ENCODE data around the gene SCRN1. TPM values are rescaled to one million over a fixed set of nuclear protein-coding genes. Genes with fewer than 3 reads are reported as not detected.

Gene SCRN1
- total RNA-seq, 1 donor from 2014 or later = 13.4 TPM

DNA sequence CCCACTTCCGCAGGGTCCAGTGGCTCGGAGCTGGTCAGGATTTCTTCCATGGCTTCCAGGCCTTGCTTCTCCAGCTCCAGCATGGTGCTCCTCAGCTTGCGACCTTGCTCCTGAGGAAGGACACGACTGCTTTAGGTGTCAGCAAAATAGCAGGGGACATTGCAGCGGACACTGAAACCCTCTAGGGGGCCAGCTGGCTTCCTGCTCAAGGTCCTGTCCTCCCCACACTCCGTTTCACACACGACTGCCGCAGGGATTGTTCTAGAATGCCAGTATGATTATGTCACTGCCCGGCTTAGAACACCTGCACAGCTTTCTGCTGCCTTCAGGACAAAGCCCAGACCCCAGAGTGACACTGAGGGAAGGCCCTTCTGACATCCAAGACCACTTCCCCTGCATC is 65.6 kb downstream of the SCRN1 start:
- H3K4me3 ChIP-seq = no peak overlapping the region
- TF ChIP-seq, protein P1, sequence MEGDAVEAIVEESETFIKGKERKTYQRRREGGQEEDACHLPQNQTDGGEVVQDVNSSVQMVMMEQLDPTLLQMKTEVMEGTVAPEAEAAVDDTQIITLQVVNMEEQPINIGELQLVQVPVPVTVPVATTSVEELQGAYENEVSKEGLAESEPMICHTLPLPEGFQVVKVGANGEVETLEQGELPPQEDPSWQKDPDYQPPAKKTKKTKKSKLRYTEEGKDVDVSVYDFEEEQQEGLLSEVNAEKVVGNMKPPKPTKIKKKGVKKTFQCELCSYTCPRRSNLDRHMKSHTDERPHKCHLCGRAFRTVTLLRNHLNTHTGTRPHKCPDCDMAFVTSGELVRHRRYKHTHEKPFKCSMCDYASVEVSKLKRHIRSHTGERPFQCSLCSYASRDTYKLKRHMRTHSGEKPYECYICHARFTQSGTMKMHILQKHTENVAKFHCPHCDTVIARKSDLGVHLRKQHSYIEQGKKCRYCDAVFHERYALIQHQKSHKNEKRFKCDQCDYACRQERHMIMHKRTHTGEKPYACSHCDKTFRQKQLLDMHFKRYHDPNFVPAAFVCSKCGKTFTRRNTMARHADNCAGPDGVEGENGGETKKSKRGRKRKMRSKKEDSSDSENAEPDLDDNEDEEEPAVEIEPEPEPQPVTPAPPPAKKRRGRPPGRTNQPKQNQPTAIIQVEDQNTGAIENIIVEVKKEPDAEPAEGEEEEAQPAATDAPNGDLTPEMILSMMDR (IDR thresholded peaks at IDR 0.05; ENCODE audit: borderline replicate concordance) = no peak
- no peaks in the 10 kb centered on the region for H3K27me3 ChIP-seq (ENCODE audit: low read depth)
- no peak for DNase-seq
- H3K9me3 ChIP-seq (replicated peaks) = no peaks in the 10 kb centered on the region
- no peaks in the 10 kb centered on the region for H3K4me1 ChIP-seq
- intact Hi-C loops (cut with micrococcal nuclease) = loop anchor here (10.0 kb wide), 1 partner anchor 179 kb away; no protein-coding TSS in a partner anchor
- peaks cover 8% of the 10 kb centered on the region for H3K36me3 ChIP-seq
- no peak overlapping the region for H3K27ac ChIP-seq (replicated peaks)

DNA sequence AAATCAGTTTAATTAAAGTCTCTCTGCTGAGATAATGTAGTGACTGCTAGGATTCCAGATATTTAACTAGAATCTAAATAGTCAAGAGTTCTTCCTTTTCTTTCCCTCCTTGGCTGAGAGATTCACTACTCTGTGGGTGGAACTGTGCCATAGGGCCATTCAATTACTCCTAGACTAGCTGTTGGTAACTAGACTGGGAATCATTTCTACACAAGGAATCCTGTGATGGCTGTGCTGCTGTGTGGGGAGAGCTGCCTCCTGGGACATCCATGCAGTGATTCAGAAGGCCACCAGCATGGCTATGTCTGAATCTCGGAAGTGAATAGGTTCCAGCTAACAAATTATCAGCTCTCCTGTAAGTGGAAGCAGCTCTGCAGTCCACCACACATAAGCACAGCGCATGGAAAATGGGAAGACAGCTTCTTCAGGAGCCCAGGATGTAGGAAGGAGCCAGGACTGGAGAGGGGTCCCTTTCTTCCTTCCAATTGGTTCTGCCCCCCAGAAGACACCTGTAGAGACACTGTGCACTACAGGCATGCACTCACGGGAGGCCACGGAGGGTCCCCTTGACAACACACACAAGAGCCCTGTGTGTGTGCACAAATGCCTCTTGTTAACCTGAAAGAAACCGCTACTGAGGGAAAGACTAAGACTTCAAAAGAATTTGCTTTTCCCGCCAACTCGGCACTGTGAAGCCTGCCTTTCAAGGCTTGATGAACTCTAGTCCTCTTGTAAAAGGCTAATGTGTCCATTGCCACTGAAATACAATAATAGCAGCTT is 66.5 kb downstream of the SCRN1 start:
- peaks cover 8% of the 10 kb centered on the region for H3K36me3 ChIP-seq
- DNase-seq = no peak
- intact Hi-C loops (cut with micrococcal nuclease) = loop anchor here (10.0 kb wide), 1 partner anchor 178 kb away; no protein-coding TSS in a partner anchor
- no peaks in the 10 kb centered on the region for H3K9me3 ChIP-seq (replicated peaks)
- H3K4me1 ChIP-seq = no peaks in the 10 kb centered on the region
- no peak overlapping the region for H3K4me3 ChIP-seq
- no peaks in the 10 kb centered on the region for H3K27me3 ChIP-seq (ENCODE audit: low read depth)
- TF ChIP-seq, protein P1 (IDR thresholded peaks at IDR 0.05; ENCODE audit: borderline replicate concordance) = no peak
- no peak overlapping the region for H3K27ac ChIP-seq (replicated peaks)

DNA sequence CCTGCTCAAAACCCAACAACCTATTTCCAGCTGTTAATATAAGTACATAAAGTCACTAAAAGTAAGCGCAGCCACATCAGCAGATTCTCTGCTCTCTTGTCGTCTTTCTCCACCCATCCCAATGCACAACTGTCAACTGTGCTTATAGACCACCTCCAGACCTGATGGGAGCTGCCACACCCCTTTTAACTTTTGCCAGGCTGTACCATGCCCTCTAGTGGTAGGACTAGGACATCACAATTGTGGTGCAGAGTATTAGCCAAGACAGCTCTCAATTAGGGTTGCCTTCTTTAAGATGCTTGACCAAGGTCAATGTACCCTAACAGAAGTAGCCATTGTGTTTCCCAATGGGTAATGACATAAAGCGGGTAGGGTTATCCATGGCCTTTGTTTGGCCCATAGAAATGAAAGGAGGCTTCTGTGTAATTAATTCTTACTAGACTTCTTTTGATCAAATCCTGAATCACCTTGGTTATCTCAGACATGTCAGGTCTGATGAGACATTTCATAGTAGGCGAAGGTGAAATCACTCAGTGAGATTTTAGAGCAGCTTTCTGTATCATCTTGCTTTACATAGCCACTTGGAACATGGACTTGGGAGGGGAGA is 68.1 kb downstream of the SCRN1 start:
- H3K4me3 ChIP-seq = no peak overlapping the region
- TF ChIP-seq, protein P1 (IDR thresholded peaks at IDR 0.05; ENCODE audit: borderline replicate concordance) = peak; percentile 91
- no peaks in the 10 kb centered on the region for H3K9me3 ChIP-seq (replicated peaks)
- peaks cover 8% of the 10 kb centered on the region for H3K36me3 ChIP-seq
- no peaks in the 10 kb centered on the region for H3K27me3 ChIP-seq (ENCODE audit: low read depth)
- no peak overlapping the region for H3K27ac ChIP-seq (replicated peaks)
- intact Hi-C loops (cut with micrococcal nuclease) = loop anchor here (10.0 kb wide), 1 partner anchor 177 kb away; no protein-coding TSS in a partner anchor
- DNase-seq = no peak
- H3K4me1 ChIP-seq = no peaks in the 10 kb centered on the region

DNA sequence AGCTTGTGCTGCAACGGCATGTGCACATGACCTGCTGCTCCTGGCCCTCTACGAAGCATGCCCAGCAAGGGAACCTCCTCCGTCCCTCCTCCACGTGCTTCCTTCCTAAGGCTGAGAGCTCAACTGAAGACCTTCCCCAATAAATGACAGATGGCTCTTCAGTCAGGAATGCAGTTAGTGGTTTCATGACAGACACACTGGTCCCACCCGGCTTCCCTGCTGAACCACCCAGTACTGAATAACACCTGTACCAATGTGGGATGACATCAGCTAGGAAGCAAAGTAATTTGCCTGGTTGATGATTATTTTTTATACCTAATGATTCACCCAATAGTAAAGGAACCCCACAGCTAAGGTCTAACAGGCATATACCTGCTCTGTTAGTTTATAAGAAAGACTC is 69.1 kb downstream of the SCRN1 start:
- TF ChIP-seq, protein P1 (IDR thresholded peaks at IDR 0.05; ENCODE audit: borderline replicate concordance) = no peak
- intact Hi-C loops (cut with micrococcal nuclease) = loop anchor here (10.0 kb wide), 1 partner anchor 176 kb away; no protein-coding TSS in a partner anchor
- Histone ChIP-seq H3K4me3 (no peak overlapping the region), H3K4me1 (peaks cover 4% of the 10 kb centered on the region), H3K27ac (replicated peaks) (no peak overlapping the region), H3K9me3 (replicated peaks) (no peaks in the 10 kb centered on the region), H3K27me3 (ENCODE audit: low read depth) (no peaks in the 10 kb centered on the region), H3K36me3 (peaks cover 8% of the 10 kb centered on the region)
- no peak for DNase-seq

DNA sequence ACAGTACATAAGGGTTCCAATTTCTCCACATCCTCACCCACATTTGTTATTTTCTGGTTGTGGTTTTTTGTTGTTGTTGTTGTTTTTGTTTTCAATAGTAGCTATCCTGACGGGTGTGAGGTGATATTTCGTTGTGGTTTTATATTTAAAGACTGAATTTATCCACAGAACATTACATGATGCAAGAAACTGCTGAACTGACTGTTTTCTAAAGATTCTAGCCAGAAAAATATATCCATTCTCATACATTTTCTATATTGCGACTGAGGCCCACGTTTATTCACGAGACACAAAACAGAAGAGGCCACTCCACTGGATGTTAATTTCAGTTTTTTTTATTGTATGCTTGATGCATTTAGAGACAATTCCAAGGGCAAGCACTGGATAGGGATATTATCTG is 69.8 kb downstream of the SCRN1 start:
- H3K4me1 ChIP-seq = peaks cover 8% of the 10 kb centered on the region
- no peaks in the 10 kb centered on the region for H3K9me3 ChIP-seq (replicated peaks)
- intact Hi-C loops (cut with micrococcal nuclease) = loop anchor here (10.0 kb wide), 1 partner anchor 175 kb away; no protein-coding TSS in a partner anchor
- peaks cover 8% of the 10 kb centered on the region for H3K36me3 ChIP-seq
- H3K27me3 ChIP-seq (ENCODE audit: low read depth) = no peaks in the 10 kb centered on the region
- TF ChIP-seq, protein P1 (IDR thresholded peaks at IDR 0.05; ENCODE audit: borderline replicate concordance) = no peak
- no peak overlapping the region for H3K27ac ChIP-seq (replicated peaks)
- H3K4me3 ChIP-seq = no peak overlapping the region
- DNase-seq = no peak
